HepG2 (cell line): Measurements from ENCODE around the gene SAMD10. TPM values are rescaled to one million over a fixed set of nuclear protein-coding genes. Genes with fewer than 3 reads are reported as not detected.

Experiments used
- FOXP1 ChIP-seq, 2 experiments: fragments of 450-650 bp in 1 of 2; IDR thresholded peaks; 2 replicates each; pipeline ENCODE4 v1.6.1; 2017 to 2018; ENCODE audit warnings: antibody characterized with exemption in 1 of 2
- GATA4 ChIP-seq: sonication (generic); IDR thresholded peaks from 2 replicates; pipeline ENCODE4 v1.6.1; 2016; ENCODE audit warnings: antibody characterized with exemption, low read depth, borderline replicate concordance
- HMGA1 ChIP-seq: sonication (generic); formaldehyde crosslinking; conservative IDR thresholded peaks from 2 replicates; pipeline ENCODE4 v1.4.0; 2020; ENCODE audit warnings: missing genetic modification reagents
- HOXA3 ChIP-seq: sonication (generic); formaldehyde crosslinking; IDR thresholded peaks from 2 replicates; pipeline ENCODE4 v1.5.0; 2020; ENCODE audit warnings: missing genetic modification reagents
- IKZF1 ChIP-seq: fragments of 450-650 bp; IDR thresholded peaks from 2 replicates; pipeline ENCODE4 v1.7.1; 2016
- MIER2 ChIP-seq: IDR thresholded peaks from 2 replicates; pipeline ENCODE4 v1.6.1; 2016; ENCODE audit warnings: missing biosample characterization, missing genetic modification reagents
- NCOA5 ChIP-seq: sonication (generic); formaldehyde crosslinking; IDR thresholded peaks from 2 replicates; pipeline ENCODE4 v1.4.0; 2020; ENCODE audit warnings: missing genetic modification reagents
- NFKB2 ChIP-seq: sonication (generic); formaldehyde crosslinking; IDR thresholded peaks from 2 replicates; pipeline ENCODE4 v1.4.0; 2020; ENCODE audit warnings: missing genetic modification reagents, borderline replicate concordance
- ZNF326 ChIP-seq: sonication (generic); formaldehyde crosslinking; IDR thresholded peaks from 2 replicates; pipeline ENCODE4 v1.4.0; 2020; ENCODE audit warnings: missing genetic modification reagents, borderline replicate concordance
- ZNF460 ChIP-seq: sonication (generic); formaldehyde crosslinking; IDR thresholded peaks from 2 replicates; pipeline ENCODE4 v1.5.1; 2020; ENCODE audit warnings: missing genetic modification reagents, mild to moderate bottlenecking, borderline replicate concordance
- ZNF781 ChIP-seq: sonication (generic); formaldehyde crosslinking; IDR thresholded peaks from 2 replicates; pipeline ENCODE4 v1.5.1; 2020; ENCODE audit warnings: borderline replicate concordance, mild to moderate bottlenecking, missing genetic modification reagents; ENCODE audit errors: not compliant biosample characterization
- ZNF839 ChIP-seq: sonication (generic); formaldehyde crosslinking; IDR thresholded peaks from 2 replicates; pipeline ENCODE4 v1.4.0; 2020; ENCODE audit warnings: missing genetic modification reagents, mild to moderate bottlenecking, borderline replicate concordance
- polyA plus RNA-seq, 8 experiments: library from polyadenylated mRNA; depleted of rRNA in 3 of 8; stranded (reverse) in 7 of 8; unstranded in 1 of 8; fragments of >200 nt; fragmentation: Illumina TruSeq in 4 of 8; extraction: Trizol in 4 of 8; gene quantifications; 2 replicates each; pipeline versions ENCODE4 v1.2.1 to v1.2.3, GENCODE V29; 2011 to 2016; ENCODE audit warnings: low read depth in 4 of 8, missing spikeins in 1 of 8, mixed read lengths in 1 of 8; ENCODE audit not compliant: insufficient read depth in 1 of 8
- total RNA-seq, 5 experiments: library from RNA; depleted of rRNA; stranded (reverse); fragments of >200 nt; fragmentation: Illumina TruSeq; extraction: Trizol; gene quantifications; 2 replicates each; pipeline ENCODE4 v1.2.3, GENCODE V29; 2016; ENCODE audit warnings: low read depth in 1 of 5
- TF ChIP-seq, protein P1 (sequence below): sonication (generic); formaldehyde crosslinking; IDR thresholded peaks from 2 replicates; pipeline ENCODE4 v1.5.0; 2020; ENCODE audit warnings: mild to moderate bottlenecking, missing genetic modification reagents, borderline replicate concordance
- TF ChIP-seq, protein P2 (sequence below): sonication (generic); formaldehyde crosslinking; IDR thresholded peaks from 2 replicates; pipeline ENCODE4 v1.4.0; 2020; ENCODE audit warnings: mild to moderate bottlenecking, missing genetic modification reagents
- TF ChIP-seq, protein P3 (sequence below): sonication (generic); formaldehyde crosslinking; conservative IDR thresholded peaks from 2 replicates; pipeline ENCODE4 v1.8.1; 2023; ENCODE audit warnings: missing genetic modification reagents
- TF ChIP-seq, protein P4 (sequence below): sonication (generic); formaldehyde crosslinking; IDR thresholded peaks from 2 replicates; pipeline ENCODE4 v1.4.0; 2020; ENCODE audit warnings: missing genetic modification reagents
- TF ChIP-seq, protein P5 (sequence below): sonication (generic); formaldehyde crosslinking; IDR thresholded peaks from 2 replicates; pipeline ENCODE4 v1.4.0; 2020; ENCODE audit warnings: mild to moderate bottlenecking, low read depth, missing genetic modification reagents
- TF ChIP-seq, protein P6 (sequence below): sonication (generic); formaldehyde crosslinking; IDR thresholded peaks from 2 replicates; pipeline ENCODE4 v1.4.0; 2020; ENCODE audit warnings: low read depth, mild to moderate bottlenecking, missing genetic modification reagents
- TF ChIP-seq, protein P7 (sequence below): IDR thresholded peaks from 2 replicates; pipeline ENCODE4 v1.6.1; 2016; ENCODE audit warnings: control low read depth

SAMD10 gene
- total and polyA plus RNA-seq, 2 of the 13 experiments (the other 11 are each of a cell fraction or from before 2014, with no cell fraction given), result 6.1 to 11.0 TPM

DNA sequence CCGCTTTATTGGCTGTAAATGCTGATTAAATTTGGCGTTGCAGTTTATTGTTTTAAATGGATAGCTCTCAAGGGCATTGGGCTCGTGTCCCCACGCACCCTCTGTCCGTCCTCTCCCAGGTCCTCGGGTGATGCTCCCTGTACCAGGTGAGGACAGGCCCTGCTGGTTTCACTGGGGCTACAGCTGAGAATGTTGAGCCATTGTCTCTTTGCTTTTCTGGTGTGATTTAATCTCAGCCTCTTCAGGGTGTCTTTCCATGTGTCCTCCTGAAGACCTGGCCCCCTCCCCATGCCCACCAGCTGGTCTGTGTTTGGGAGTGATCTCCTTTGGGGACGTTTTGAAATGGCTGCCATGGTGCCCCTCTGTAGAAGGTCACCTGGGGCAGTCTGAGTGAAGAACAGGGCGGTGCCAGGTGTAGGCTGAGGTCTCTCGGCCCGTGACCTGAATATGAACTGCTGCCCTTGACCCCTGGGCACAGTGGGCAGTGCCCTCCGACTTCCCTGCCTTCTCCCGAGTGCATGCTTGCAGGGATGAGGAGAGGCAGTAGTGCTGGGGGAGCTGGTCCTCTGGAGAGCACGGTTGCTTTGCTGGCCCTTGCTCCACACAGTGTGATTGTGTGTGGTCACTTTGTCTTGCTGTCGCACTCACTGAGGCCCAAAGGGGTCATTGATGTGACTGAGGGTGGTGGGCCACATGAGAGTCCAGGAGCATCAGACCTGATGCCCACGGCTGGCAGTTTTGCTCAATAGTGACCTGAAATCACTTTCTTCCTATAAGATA lies 44.1 kb upstream of the SAMD10 start (continued):
- TF ChIP-seq, protein P1, sequence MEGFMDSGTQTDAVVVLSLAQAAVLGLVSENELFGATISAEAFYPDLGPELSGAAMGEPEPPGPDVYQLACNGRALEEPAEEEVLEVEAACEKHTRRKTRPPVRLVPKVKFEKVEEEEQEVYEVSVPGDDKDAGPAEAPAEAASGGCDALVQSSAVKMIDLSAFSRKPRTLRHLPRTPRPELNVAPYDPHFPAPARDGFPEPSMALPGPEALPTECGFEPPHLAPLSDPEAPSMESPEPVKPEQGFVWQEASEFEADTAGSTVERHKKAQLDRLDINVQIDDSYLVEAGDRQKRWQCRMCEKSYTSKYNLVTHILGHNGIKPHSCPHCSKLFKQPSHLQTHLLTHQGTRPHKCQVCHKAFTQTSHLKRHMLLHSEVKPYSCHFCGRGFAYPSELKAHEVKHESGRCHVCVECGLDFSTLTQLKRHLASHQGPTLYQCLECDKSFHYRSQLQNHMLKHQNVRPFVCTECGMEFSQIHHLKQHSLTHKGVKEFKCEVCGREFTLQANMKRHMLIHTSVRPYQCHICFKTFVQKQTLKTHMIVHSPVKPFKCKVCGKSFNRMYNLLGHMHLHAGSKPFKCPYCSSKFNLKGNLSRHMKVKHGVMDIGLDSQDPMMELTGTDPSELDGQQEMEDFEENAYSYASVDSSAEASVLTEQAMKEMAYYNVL, result no peak
- TF ChIP-seq MIER2 (CRISPR knock-in tag), result no peak
- TF ChIP-seq, protein P2, sequence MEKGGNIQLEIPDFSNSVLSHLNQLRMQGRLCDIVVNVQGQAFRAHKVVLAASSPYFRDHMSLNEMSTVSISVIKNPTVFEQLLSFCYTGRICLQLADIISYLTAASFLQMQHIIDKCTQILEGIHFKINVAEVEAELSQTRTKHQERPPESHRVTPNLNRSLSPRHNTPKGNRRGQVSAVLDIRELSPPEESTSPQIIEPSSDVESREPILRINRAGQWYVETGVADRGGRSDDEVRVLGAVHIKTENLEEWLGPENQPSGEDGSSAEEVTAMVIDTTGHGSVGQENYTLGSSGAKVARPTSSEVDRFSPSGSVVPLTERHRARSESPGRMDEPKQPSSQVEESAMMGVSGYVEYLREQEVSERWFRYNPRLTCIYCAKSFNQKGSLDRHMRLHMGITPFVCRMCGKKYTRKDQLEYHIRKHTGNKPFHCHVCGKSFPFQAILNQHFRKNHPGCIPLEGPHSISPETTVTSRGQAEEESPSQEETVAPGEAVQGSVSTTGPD (CRISPR knock-in tag), result no peak
- TF ChIP-seq, protein P3, sequence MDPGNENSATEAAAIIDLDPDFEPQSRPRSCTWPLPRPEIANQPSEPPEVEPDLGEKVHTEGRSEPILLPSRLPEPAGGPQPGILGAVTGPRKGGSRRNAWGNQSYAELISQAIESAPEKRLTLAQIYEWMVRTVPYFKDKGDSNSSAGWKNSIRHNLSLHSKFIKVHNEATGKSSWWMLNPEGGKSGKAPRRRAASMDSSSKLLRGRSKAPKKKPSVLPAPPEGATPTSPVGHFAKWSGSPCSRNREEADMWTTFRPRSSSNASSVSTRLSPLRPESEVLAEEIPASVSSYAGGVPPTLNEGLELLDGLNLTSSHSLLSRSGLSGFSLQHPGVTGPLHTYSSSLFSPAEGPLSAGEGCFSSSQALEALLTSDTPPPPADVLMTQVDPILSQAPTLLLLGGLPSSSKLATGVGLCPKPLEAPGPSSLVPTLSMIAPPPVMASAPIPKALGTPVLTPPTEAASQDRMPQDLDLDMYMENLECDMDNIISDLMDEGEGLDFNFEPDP (CRISPR knock-in tag), result peak; percentile 93; the same call in 1 of the 2 replicates
- no peak for TF ChIP-seq ZNF326
- TF ChIP-seq, protein P4, sequence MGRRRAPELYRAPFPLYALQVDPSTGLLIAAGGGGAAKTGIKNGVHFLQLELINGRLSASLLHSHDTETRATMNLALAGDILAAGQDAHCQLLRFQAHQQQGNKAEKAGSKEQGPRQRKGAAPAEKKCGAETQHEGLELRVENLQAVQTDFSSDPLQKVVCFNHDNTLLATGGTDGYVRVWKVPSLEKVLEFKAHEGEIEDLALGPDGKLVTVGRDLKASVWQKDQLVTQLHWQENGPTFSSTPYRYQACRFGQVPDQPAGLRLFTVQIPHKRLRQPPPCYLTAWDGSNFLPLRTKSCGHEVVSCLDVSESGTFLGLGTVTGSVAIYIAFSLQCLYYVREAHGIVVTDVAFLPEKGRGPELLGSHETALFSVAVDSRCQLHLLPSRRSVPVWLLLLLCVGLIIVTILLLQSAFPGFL (CRISPR knock-in tag), result no peak
- TF ChIP-seq ZNF839, result peak; percentile 38; the same call in 1 of the 2 replicates
- no peak for TF ChIP-seq FOXP1 (IDR thresholded peaks at IDR 0.05)
- TF ChIP-seq FOXP1 (CRISPR knock-in tag; IDR thresholded peaks at IDR 0.05), result no peak
- no peak; the same call in 1 of the 2 replicates for TF ChIP-seq HOXA3 (CRISPR knock-in tag)
- TF ChIP-seq NCOA5 (CRISPR knock-in tag), result no peak
- TF ChIP-seq GATA4, result no peak
- TF ChIP-seq, protein P5, sequence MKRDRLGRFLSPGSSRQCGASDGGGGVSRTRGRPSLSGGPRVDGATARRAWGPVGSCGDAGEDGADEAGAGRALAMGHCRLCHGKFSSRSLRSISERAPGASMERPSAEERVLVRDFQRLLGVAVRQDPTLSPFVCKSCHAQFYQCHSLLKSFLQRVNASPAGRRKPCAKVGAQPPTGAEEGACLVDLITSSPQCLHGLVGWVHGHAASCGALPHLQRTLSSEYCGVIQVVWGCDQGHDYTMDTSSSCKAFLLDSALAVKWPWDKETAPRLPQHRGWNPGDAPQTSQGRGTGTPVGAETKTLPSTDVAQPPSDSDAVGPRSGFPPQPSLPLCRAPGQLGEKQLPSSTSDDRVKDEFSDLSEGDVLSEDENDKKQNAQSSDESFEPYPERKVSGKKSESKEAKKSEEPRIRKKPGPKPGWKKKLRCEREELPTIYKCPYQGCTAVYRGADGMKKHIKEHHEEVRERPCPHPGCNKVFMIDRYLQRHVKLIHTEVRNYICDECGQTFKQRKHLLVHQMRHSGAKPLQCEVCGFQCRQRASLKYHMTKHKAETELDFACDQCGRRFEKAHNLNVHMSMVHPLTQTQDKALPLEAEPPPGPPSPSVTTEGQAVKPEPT (CRISPR knock-in tag), result no peak
- TF ChIP-seq NFKB2 (CRISPR knock-in tag), result no peak
- TF ChIP-seq ZNF460 (CRISPR knock-in tag), result no peak
- TF ChIP-seq, protein P6, sequence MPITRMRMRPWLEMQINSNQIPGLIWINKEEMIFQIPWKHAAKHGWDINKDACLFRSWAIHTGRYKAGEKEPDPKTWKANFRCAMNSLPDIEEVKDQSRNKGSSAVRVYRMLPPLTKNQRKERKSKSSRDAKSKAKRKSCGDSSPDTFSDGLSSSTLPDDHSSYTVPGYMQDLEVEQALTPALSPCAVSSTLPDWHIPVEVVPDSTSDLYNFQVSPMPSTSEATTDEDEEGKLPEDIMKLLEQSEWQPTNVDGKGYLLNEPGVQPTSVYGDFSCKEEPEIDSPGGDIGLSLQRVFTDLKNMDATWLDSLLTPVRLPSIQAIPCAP (CRISPR knock-in tag), result no peak
- TF ChIP-seq HMGA1 (CRISPR knock-in tag), result no peak
- no peak for TF ChIP-seq IKZF1
- peak; percentile 84 for TF ChIP-seq ZNF781 (CRISPR knock-in tag)
- TF ChIP-seq, protein P7, sequence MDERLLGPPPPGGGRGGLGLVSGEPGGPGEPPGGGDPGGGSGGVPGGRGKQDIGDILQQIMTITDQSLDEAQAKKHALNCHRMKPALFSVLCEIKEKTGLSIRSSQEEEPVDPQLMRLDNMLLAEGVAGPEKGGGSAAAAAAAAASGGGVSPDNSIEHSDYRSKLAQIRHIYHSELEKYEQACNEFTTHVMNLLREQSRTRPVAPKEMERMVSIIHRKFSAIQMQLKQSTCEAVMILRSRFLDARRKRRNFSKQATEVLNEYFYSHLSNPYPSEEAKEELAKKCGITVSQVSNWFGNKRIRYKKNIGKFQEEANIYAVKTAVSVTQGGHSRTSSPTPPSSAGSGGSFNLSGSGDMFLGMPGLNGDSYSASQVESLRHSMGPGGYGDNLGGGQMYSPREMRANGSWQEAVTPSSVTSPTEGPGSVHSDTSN (CRISPR knock-in tag), result no peak
